GM23338 (cell line): ENCODE measurements around the gene DCAF10. TPM values are rescaled to one million over a fixed set of nuclear protein-coding genes. Genes with fewer than 3 reads are reported as not detected.

Experiments used
- ATAC-seq: fragments of 200-7000 bp; cut with Tn5 transposase; 3 replicates; pipeline ENCODE4 v1.9.1; 2020
- DNase-seq: peaks from one replicate; pipeline ENCODE4 v3.0.0-alpha.2; 2015; ENCODE audit warnings: low spot score
- H2AFZ ChIP-seq: fragments of 200-600 bp; sonication (generic); 2 replicates; pipeline ENCODE4 v1.8.0; 2016; ENCODE audit warnings: antibody characterized with exemption, mild to moderate bottlenecking, moderate library complexity
- H3F3A ChIP-seq: fragments of 200-600 bp; sonication (generic); replicated peaks from 2 replicates; pipeline ENCODE4 v1.8.0; 2017; ENCODE audit warnings: antibody characterized with exemption, mixed run types, low read depth
- H3K27ac ChIP-seq: fragments of 200-600 bp; sonication (generic); 2 replicates; pipeline ENCODE4 v1.6.1; 2016; ENCODE audit warnings: low read depth
- H3K27me3 ChIP-seq: fragments of 200-600 bp; sonication (generic); 2 replicates; pipeline ENCODE4 v1.8.0; 2016; ENCODE audit warnings: mild to moderate bottlenecking, mixed run types, moderate library complexity; ENCODE audit not compliant: insufficient read depth
- H3K36me3 ChIP-seq: fragments of 200-600 bp; sonication (generic); 2 replicates; pipeline ENCODE4 v1.8.0; 2016; ENCODE audit warnings: mild to moderate bottlenecking; ENCODE audit not compliant: insufficient read depth
- H3K4me1 ChIP-seq: fragments of 200-600 bp; sonication (generic); 2 replicates; pipeline ENCODE4 v1.8.0; 2016; ENCODE audit warnings: mild to moderate bottlenecking, moderate library complexity; ENCODE audit not compliant: insufficient read depth
- H3K4me2 ChIP-seq: fragments of 200-600 bp; sonication (generic); 2 replicates; pipeline ENCODE4 v1.7.1; 2017; ENCODE audit warnings: mixed run types
- H3K4me3 ChIP-seq: fragments of 200-600 bp; sonication (generic); 2 replicates; pipeline ENCODE4 v1.6.1; 2016; ENCODE audit warnings: mixed run types
- H3K79me2 ChIP-seq: fragments of 200-600 bp; sonication (generic); replicated peaks from 2 replicates; pipeline ENCODE4 v1.8.0; 2017; ENCODE audit warnings: mild to moderate bottlenecking; ENCODE audit not compliant: insufficient read depth
- H3K9me2 ChIP-seq: fragments of 200-600 bp; sonication (generic); 2 replicates; pipeline ENCODE4 v1.8.0; 2017; ENCODE audit not compliant: insufficient read depth
- H4K20me1 ChIP-seq: fragments of 200-600 bp; sonication (generic); replicated peaks from 2 replicates; pipeline ENCODE4 v1.8.0; 2017; ENCODE audit warnings: mild to moderate bottlenecking; ENCODE audit not compliant: insufficient read depth
- H3K27ac Mint-ChIP-seq: 2 replicates; pipeline ENCODE4 v1.8.0; 2020; ENCODE audit warnings: inconsistent platforms, mild to moderate bottlenecking, moderate library complexity, mixed read lengths
- H3K27me3 Mint-ChIP-seq: 3 replicates; pipeline ENCODE4 v1.8.0; 2022; ENCODE audit warnings: low read depth, mild to moderate bottlenecking, moderate library complexity, mixed read lengths, inconsistent platforms; ENCODE audit not compliant: insufficient read depth, poor library complexity
- H3K36me3 Mint-ChIP-seq: 3 replicates; pipeline ENCODE4 v1.8.0; 2021; ENCODE audit warnings: low read depth, mild to moderate bottlenecking, inconsistent platforms, moderate library complexity, mixed read lengths
- H3K4me1 Mint-ChIP-seq: 3 replicates; pipeline ENCODE4 v1.8.0; 2020; ENCODE audit warnings: mild to moderate bottlenecking, inconsistent platforms, mixed read lengths
- H3K4me3 Mint-ChIP-seq: 3 replicates; pipeline ENCODE4 v1.8.0; 2021; ENCODE audit warnings: moderate library complexity, mild to moderate bottlenecking, inconsistent platforms, mixed read lengths
- H3K9me3 Mint-ChIP-seq: 3 replicates; pipeline ENCODE4 v1.8.0; 2020; ENCODE audit warnings: moderate library complexity, mild to moderate bottlenecking, inconsistent platforms, mixed read lengths
- CREB1 ChIP-seq: fragments of 250-450 bp; sonication (Bioruptor Pico); IDR thresholded peaks from 2 replicates; pipeline ENCODE4 v1.5.0; 2020; ENCODE audit warnings: low read depth, mild to moderate bottlenecking, moderate library complexity
- CTCF ChIP-seq, 2 experiments: fragments of 200-600 bp in 1 of 2; sonication (generic) in 1 of 2; conservative IDR thresholded peaks; 2 replicates each; pipeline versions ENCODE4 v1.5.1 to v1.6.1; 2016 to 2017; ENCODE audit warnings: antibody characterized with exemption in 2 of 2, low read depth in 2 of 2, mild to moderate bottlenecking in 2 of 2, moderate library complexity in 1 of 2
- ETS1 ChIP-seq: IDR thresholded peaks from 2 replicates; pipeline ENCODE4 v1.6.1; 2016; ENCODE audit warnings: antibody characterized with exemption
- EZH2phosphoT487 ChIP-seq: fragments of 200-600 bp; sonication (generic); IDR thresholded peaks from one replicate; pipeline ENCODE4 v1.8.1; 2018; ENCODE audit warnings: antibody characterized with exemption; ENCODE audit not compliant: unreplicated experiment
- JUNB ChIP-seq: IDR thresholded peaks from one replicate; pipeline ENCODE4 v1.6.1; 2016; ENCODE audit warnings: antibody characterized with exemption; ENCODE audit not compliant: unreplicated experiment
- NANOG ChIP-seq: IDR thresholded peaks from 2 replicates; pipeline ENCODE4 v1.6.1; 2016; ENCODE audit warnings: antibody characterized with exemption, borderline replicate concordance
- STAT1 ChIP-seq: IDR thresholded peaks from one replicate; pipeline ENCODE4 v1.6.1; 2016; ENCODE audit warnings: antibody characterized with exemption; ENCODE audit not compliant: unreplicated experiment
- ZNF114 ChIP-seq: fragments of 250-450 bp; sonication (Bioruptor Pico); IDR thresholded peaks from 2 replicates; pipeline ENCODE4 v1.5.0; 2020; ENCODE audit warnings: mild to moderate bottlenecking, moderate library complexity
- ZNF331 ChIP-seq: fragments of 250-450 bp; sonication (Bioruptor Pico); IDR thresholded peaks from 2 replicates; pipeline ENCODE4 v1.5.0; 2020; ENCODE audit warnings: low read depth, mild to moderate bottlenecking, moderate library complexity
- polyA plus RNA-seq: library from polyadenylated mRNA; unstranded; fragments of >200 nt; fragmentation: Nextera tagmentation; extraction: Ambion mirVana; gene quantifications from 2 replicates; pipeline ENCODE4 v1.2.1, GENCODE V29; 2016
- total RNA-seq: library from RNA; depleted of rRNA; stranded (reverse); fragments of >200 nt; shearing (Covaris generic); gene quantifications from 2 replicates; pipeline ENCODE4 v1.2.3, GENCODE V29; 2014
- TF ChIP-seq, protein P1 (sequence below): IDR thresholded peaks from one replicate; pipeline ENCODE4 v1.6.1; 2018; ENCODE audit warnings: antibody characterized with exemption; ENCODE audit not compliant: unreplicated experiment
- TF ChIP-seq, protein P2 (sequence below): fragments of 250-450 bp; sonication (Bioruptor Pico); IDR thresholded peaks from 2 replicates; pipeline ENCODE4 v1.5.0; 2020; ENCODE audit warnings: mild to moderate bottlenecking, moderate library complexity

The DCAF10 gene
- total and polyA plus RNA-seq, 2 experiments from 2014 or later: 6.6 to 11.5 TPM

- TF ChIP-seq EZH2phosphoT487 (no peak), ETS1 (no peak), ZNF331 (CRISPR knock-in tag) (no peak), STAT1 (no peak)
These were observed 97.1 kb downstream of the DCAF10 start (continued) for GRCh38 chr9:37897665-37898064.

DNA sequence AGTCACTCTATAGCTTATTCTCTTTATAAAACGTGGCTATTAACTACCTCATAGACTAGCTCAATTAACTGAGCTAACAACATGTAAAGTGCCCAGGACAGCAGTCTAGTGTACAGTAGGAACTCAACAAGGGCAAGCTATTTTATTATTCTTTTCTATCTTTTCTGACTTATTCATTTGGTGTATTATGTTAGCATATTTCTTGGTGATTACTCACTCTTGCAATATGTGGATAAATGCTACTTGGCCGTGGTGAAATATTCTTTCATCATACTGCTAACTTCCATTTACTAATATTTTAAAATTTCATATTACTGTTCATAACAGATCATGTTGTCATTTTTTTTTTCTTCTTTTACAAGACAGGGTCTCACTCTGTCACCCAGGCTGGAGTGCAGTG, 98.4 kb downstream of the DCAF10 start:
- H3K36me3 ChIP-seq: peaks cover 4% of the 10 kb centered on the region; the same call in 1 of the 2 replicates
- no peak for ATAC-seq
- no peak overlapping the region for H3K4me3 ChIP-seq
- Mint-ChIP-seq H3K9me3 (no peaks in the 10 kb centered on the region), H3K4me1 (peaks cover 5% of the 10 kb centered on the region; the same call in 2 of the 3 replicates), H3K36me3 (peaks cover 39% of the 10 kb centered on the region; the same call in 2 of the 3 replicates), H3K27me3 (no peaks in the 10 kb centered on the region), H3K27ac (no peak overlapping the region), H3K4me3 (no peak overlapping the region)
- no peak overlapping the region for H3K4me2 ChIP-seq
- peaks cover 9% of the 10 kb centered on the region for H3K4me1 ChIP-seq
- H4K20me1 ChIP-seq: peaks cover 14% of the 10 kb centered on the region
- no peaks in the 10 kb centered on the region for H3F3A ChIP-seq
- no peaks in the 10 kb centered on the region for H3K9me2 ChIP-seq
- H3K27me3 ChIP-seq: peaks cover 6% of the 10 kb centered on the region; the same call in 1 of the 2 replicates
- H3K79me2 ChIP-seq: peaks cover 25% of the 10 kb centered on the region
- H2AFZ ChIP-seq: no peak overlapping the region
- H3K27ac ChIP-seq: no peak overlapping the region
- DNase-seq: no peak
- no peak for TF ChIP-seq EZH2phosphoT487
- TF ChIP-seq CREB1 (CRISPR knock-in tag): no peak
- TF ChIP-seq ETS1: no peak
- TF ChIP-seq, protein P1, sequence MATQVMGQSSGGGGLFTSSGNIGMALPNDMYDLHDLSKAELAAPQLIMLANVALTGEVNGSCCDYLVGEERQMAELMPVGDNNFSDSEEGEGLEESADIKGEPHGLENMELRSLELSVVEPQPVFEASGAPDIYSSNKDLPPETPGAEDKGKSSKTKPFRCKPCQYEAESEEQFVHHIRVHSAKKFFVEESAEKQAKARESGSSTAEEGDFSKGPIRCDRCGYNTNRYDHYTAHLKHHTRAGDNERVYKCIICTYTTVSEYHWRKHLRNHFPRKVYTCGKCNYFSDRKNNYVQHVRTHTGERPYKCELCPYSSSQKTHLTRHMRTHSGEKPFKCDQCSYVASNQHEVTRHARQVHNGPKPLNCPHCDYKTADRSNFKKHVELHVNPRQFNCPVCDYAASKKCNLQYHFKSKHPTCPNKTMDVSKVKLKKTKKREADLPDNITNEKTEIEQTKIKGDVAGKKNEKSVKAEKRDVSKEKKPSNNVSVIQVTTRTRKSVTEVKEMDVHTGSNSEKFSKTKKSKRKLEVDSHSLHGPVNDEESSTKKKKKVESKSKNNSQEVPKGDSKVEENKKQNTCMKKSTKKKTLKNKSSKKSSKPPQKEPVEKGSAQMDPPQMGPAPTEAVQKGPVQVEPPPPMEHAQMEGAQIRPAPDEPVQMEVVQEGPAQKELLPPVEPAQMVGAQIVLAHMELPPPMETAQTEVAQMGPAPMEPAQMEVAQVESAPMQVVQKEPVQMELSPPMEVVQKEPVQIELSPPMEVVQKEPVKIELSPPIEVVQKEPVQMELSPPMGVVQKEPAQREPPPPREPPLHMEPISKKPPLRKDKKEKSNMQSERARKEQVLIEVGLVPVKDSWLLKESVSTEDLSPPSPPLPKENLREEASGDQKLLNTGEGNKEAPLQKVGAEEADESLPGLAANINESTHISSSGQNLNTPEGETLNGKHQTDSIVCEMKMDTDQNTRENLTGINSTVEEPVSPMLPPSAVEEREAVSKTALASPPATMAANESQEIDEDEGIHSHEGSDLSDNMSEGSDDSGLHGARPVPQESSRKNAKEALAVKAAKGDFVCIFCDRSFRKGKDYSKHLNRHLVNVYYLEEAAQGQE: no peak
- TF ChIP-seq ZNF114 (CRISPR knock-in tag): no peak
- TF ChIP-seq, protein P2, sequence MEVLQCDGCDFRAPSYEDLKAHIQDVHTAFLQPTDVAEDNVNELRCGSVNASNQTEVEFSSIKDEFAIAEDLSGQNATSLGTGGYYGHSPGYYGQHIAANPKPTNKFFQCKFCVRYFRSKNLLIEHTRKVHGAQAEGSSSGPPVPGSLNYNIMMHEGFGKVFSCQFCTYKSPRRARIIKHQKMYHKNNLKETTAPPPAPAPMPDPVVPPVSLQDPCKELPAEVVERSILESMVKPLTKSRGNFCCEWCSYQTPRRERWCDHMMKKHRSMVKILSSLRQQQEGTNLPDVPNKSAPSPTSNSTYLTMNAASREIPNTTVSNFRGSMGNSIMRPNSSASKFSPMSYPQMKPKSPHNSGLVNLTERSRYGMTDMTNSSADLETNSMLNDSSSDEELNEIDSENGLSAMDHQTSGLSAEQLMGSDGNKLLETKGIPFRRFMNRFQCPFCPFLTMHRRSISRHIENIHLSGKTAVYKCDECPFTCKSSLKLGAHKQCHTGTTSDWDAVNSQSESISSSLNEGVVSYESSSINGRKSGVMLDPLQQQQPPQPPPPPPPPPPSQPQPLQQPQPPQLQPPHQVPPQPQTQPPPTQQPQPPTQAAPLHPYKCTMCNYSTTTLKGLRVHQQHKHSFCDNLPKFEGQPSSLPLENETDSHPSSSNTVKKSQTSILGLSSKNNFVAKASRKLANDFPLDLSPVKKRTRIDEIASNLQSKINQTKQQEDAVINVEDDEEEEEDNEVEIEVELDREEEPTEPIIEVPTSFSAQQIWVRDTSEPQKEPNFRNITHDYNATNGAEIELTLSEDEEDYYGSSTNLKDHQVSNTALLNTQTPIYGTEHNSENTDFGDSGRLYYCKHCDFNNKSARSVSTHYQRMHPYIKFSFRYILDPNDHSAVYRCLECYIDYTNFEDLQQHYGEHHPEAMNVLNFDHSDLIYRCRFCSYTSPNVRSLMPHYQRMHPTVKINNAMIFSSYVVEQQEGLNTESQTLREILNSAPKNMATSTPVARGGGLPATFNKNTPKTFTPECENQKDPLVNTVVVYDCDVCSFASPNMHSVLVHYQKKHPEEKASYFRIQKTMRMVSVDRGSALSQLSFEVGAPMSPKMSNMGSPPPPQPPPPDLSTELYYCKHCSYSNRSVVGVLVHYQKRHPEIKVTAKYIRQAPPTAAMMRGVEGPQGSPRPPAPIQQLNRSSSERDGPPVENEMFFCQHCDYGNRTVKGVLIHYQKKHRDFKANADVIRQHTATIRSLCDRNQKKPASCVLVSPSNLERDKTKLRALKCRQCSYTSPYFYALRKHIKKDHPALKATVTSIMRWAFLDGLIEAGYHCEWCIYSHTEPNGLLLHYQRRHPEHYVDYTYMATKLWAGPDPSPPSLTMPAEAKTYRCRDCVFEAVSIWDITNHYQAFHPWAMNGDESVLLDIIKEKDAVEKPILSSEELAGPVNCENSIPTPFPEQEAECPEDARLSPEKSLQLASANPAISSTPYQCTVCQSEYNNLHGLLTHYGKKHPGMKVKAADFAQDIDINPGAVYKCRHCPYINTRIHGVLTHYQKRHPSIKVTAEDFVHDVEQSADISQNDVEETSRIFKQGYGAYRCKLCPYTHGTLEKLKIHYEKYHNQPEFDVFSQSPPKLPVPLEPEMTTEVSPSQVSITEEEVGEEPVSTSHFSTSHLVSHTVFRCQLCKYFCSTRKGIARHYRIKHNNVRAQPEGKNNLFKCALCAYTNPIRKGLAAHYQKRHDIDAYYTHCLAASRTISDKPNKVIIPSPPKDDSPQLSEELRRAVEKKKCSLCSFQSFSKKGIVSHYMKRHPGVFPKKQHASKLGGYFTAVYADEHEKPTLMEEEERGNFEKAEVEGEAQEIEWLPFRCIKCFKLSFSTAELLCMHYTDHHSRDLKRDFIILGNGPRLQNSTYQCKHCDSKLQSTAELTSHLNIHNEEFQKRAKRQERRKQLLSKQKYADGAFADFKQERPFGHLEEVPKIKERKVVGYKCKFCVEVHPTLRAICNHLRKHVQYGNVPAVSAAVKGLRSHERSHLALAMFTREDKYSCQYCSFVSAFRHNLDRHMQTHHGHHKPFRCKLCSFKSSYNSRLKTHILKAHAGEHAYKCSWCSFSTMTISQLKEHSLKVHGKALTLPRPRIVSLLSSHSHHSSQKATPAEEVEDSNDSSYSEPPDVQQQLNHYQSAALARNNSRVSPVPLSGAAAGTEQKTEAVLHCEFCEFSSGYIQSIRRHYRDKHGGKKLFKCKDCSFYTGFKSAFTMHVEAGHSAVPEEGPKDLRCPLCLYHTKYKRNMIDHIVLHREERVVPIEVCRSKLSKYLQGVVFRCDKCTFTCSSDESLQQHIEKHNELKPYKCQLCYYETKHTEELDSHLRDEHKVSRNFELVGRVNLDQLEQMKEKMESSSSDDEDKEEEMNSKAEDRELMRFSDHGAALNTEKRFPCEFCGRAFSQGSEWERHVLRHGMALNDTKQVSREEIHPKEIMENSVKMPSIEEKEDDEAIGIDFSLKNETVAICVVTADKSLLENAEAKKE (CRISPR knock-in tag): no peak
- TF ChIP-seq CTCF (conservative IDR thresholded peaks at IDR 0.05; ENCODE audit: low read depth in 2 of 2): no peak
- no peak for TF ChIP-seq NANOG
- no peak for TF ChIP-seq STAT1
- TF ChIP-seq JUNB: no peak
